ENCODE results near the gene SLC16A3.

SLC16A3 gene

DNA sequence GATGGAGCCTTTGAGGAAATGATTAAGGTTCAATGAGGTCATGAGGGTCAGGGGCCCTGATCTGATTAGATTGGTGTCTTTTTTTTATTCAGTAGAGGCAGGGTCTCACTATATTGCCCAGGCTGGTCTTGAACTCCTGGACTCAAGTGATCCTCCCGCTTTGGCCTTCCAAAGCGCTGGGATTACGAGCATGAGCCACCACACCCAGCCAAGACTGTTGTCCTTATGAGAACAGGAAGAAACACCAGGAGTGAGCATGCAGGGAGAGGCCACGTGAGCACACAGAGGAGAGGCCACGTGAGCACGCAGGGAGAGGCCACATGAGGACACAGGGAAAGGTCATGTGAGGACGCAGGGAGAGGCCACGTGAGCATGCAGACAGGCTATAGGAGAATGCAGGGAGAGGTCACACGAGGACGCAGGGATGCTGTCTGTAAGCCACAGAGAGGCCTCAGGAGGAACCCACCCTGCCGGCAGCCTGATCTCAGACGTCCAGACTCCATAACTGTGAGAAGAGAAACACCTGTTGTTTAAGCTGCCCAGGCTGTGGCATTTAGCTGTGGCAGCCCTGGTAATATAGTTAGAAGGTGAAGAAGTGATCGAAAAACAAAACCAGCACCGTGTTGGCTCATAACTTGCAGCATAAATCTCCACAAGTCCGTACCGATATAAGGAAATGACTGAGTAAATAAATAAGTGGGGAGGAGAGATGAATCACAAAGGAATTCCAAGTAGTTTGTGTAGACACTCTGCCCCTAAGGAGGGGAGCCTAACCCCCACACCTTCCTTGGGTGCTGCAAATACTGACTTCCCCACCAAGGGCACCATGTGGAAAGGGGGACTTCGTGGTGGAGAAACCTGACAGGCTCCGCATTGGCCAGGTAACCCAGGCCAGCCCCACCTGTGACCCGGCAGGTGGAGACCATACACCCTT lies 59.3 kb downstream of the SLC16A3 start:
- no peak for DNase-seq

Data from activated CD4-positive, alpha-beta T cell treated with anti-CD3 and anti-CD28 coated beads, Interleukin-2, Interleukin-6, amounts not matched to agents 100 ng/mL and 50 ng/mL, durations not matched to agents 16 hours and 8 hours (primary cell).